ACHN (cell line): ENCODE measurements around the gene CLEC1A.
A peak's percentile ranks its signal among the peaks of the same experiment; 100 is the strongest.

Source experiments
- DNase-seq: peaks from one replicate; pipeline ENCODE4 v3.0.0-alpha.2; 2015
- in situ Hi-C: cut with HindIII; loops from 2 replicates; pipeline ENCODE4 v1.10.0; 2017; ENCODE audit warnings: low sequenced_read_pairs, low pct_ligation_motif_present, low pct_unique_long_range_greater_than_20kb

CLEC1A gene

GRCh38 chr12:10098791-10099190 is at the start of gene CLEC1A:
TSS of gene CLEC1A (minus strand) at chr12:10098985. CDS start at chr12:10098922, 63 bp downstream.
- DNase-seq: no peak
- in situ Hi-C loops: no loop called here

- no peak for DNase-seq
- in situ Hi-C loops: no loop called here
Measured at GRCh38 chr12:10147714-10148403, 49.1 kb upstream of the CLEC1A start.

GRCh38 chr12:10142976-10143589 is 44.3 kb upstream of the CLEC1A start:
- in situ Hi-C loops: no loop called here
- DNase-seq: no peak

- DNase-seq: peak; percentile 58
- in situ Hi-C loops: no loop called here
Measured at GRCh38 chr12:10140001-10140400, 41.2 kb upstream of the CLEC1A start.

- in situ Hi-C loops: no loop called here
- DNase-seq: no peak
Measured at GRCh38 chr12:10136637-10137205, 37.9 kb upstream of the CLEC1A start.

GRCh38 chr12:10135126-10135525 is 36.3 kb upstream of the CLEC1A start:
- in situ Hi-C loops: no loop called here
- no peak for DNase-seq

- in situ Hi-C loops: no loop called here
Measured at GRCh38 chr12:10132850-10133370, 34.1 kb upstream of the CLEC1A start.

GRCh38 chr12:10131111-10131690 is 32.4 kb upstream of the CLEC1A start:
- in situ Hi-C loops: no loop called here
- no peak for DNase-seq

More at GRCh38 chr12:10132850-10133370, 34.1 kb upstream of the CLEC1A start:
- DNase-seq: no peak

GRCh38 chr12:10130042-10130441 is 31.3 kb upstream of the CLEC1A start, which contains the start of gene CLEC7A:
TSS of gene CLEC7A (minus strand) at chr12:10130199. CDS start at chr12:10130082, 117 bp downstream.
- in situ Hi-C loops: no loop called here
- no peak for DNase-seq

- in situ Hi-C loops: no loop called here
- DNase-seq: no peak
Measured at GRCh38 chr12:10128687-10129086, 29.9 kb upstream of the CLEC1A start.

- in situ Hi-C loops: no loop called here
- DNase-seq: no peak
Measured at GRCh38 chr12:10126413-10126812, 27.6 kb upstream of the CLEC1A start.

- no peak for DNase-seq
- in situ Hi-C loops: no loop called here
Measured at GRCh38 chr12:10122689-10123088, 23.9 kb upstream of the CLEC1A start.

- no peak for DNase-seq
- in situ Hi-C loops: no loop called here
Measured at GRCh38 chr12:10121278-10121677, 22.5 kb upstream of the CLEC1A start.

- no peak for DNase-seq
- in situ Hi-C loops: no loop called here
Measured at GRCh38 chr12:10119066-10119465, 20.3 kb upstream of the CLEC1A start.

- in situ Hi-C loops: no loop called here
- no peak for DNase-seq
Measured at GRCh38 chr12:10115890-10116289, 17.1 kb upstream of the CLEC1A start.

- in situ Hi-C loops: no loop called here
- DNase-seq: no peak
Measured at GRCh38 chr12:10115311-10115710, 16.5 kb upstream of the CLEC1A start.

GRCh38 chr12:10113920-10114319 is 15.1 kb upstream of the CLEC1A start:
- in situ Hi-C loops: no loop called here

GRCh38 chr12:10113075-10113474 is 14.3 kb upstream of the CLEC1A start:
- no peak for DNase-seq
- in situ Hi-C loops: no loop called here

More at GRCh38 chr12:10113920-10114319, 15.1 kb upstream of the CLEC1A start:
- no peak for DNase-seq

GRCh38 chr12:10111451-10111850 is 12.7 kb upstream of the CLEC1A start:
- DNase-seq: no peak
- in situ Hi-C loops: no loop called here
